Upper lobe of left lung (tissue), 6 donors: ENCODE results near the gene OR1A1. TPM values are rescaled to one million over a fixed set of nuclear protein-coding genes. Genes with fewer than 3 reads are reported as not detected.

Experiments used
- ATAC-seq, 2 donors: fragments of 200-7000 bp; cut with Tn5 transposase; one replicate each; pipeline ENCODE4 v1.9.1; 2022; ENCODE audit warnings: mild to moderate bottlenecking in 2 of 2, moderate library complexity in 2 of 2; ENCODE audit not compliant: low FRiP score in 2 of 2
- DNase-seq, 2 donors: peaks; one replicate each; pipeline ENCODE4 v3.0.0-alpha.2; 2019 to 2020
- H3K27ac ChIP-seq, 4 donors: fragments of 200-600 bp; sonication (generic); one replicate each; pipeline ENCODE4 v1.5.1; 2016 to 2019
- H3K27me3 ChIP-seq, 4 donors: fragments of 200-600 bp; sonication (generic); one replicate each; pipeline ENCODE4 v1.5.1; 2017 to 2019
- H3K36me3 ChIP-seq, 4 donors: fragments of 200-600 bp; sonication (generic); one replicate each; pipeline ENCODE4 v1.5.1; 2016 to 2019
- H3K4me1 ChIP-seq, 4 donors: fragments of 200-600 bp; sonication (generic); one replicate each; pipeline ENCODE4 v1.5.1; 2018 to 2019
- H3K4me3 ChIP-seq, 4 donors: fragments of 200-600 bp; sonication (generic); one replicate each; pipeline ENCODE4 v1.5.1; 2017 to 2019; ENCODE audit warnings: mild to moderate bottlenecking in 2 of 4, moderate library complexity in 1 of 4
- H3K9me3 ChIP-seq, 4 donors: fragments of 200-600 bp; sonication (generic); one replicate each; pipeline ENCODE4 v1.5.1; 2018 to 2019
- CTCF ChIP-seq, 6 experiments: fragments of 450-650 bp in 4 of 6; fragments of 200-600 bp in 2 of 6; sonication (generic) in 2 of 6; IDR thresholded peaks; one replicate each; pipeline ENCODE4 v1.5.1; 2016 to 2019; ENCODE audit warnings: antibody characterized with exemption in 6 of 6
- EP300 ChIP-seq, 4 donors: sonication (generic); formaldehyde crosslinking; IDR thresholded peaks; one replicate each; pipeline ENCODE4 v1.5.1; 2017; ENCODE audit warnings: antibody characterized with exemption in 4 of 4, control low read depth in 2 of 4
- POLR2A ChIP-seq, 4 donors: fragments of 450-650 bp; IDR thresholded peaks; one replicate each; pipeline ENCODE4 v1.5.1; 2016 to 2017; ENCODE audit warnings: antibody characterized with exemption in 4 of 4, mild to moderate bottlenecking in 2 of 4
- POLR2AphosphoS5 ChIP-seq, 2 donors: sonication (generic); formaldehyde crosslinking; IDR thresholded peaks; one replicate each; pipeline ENCODE4 v1.5.1; 2017; ENCODE audit warnings: antibody characterized with exemption in 2 of 2
- WGBS, 2 donors: methylation state at CpG; one replicate each; pipeline ENCODE4 v1.1.5; 2017 to 2018; 5-methylcytosine and 5-hydroxymethylcytosine counted together
- total RNA-seq, 6 donors: library from RNA; depleted of rRNA in 4 of 6; stranded (reverse); fragments of >200 nt in 4 of 6; gene quantifications; one replicate each; pipeline versions ENCODE4 v1.1.0 to v1.2.1, GENCODE V29; 2016 to 2021
- donor health status: DM: no; HTN: no; CAD: no; lungs with moderate emphysema.
- donor health status: DM: no; HTN: yes; CAD: no; lungs with severe emphysema.

Gene OR1A1
- not detected for total RNA-seq

GRCh38 chr17:3207367-3207766 is at the start of gene OR1A1:
Gene OR1A1 (plus strand): TSS chr17:3207667. CDS start chr17:3215621, 7,954 bp downstream.
- no peak for TF ChIP-seq POLR2AphosphoS5 (IDR thresholded peaks at IDR 0.05)
- no peak for TF ChIP-seq CTCF (IDR thresholded peaks at IDR 0.05)
- no peak for TF ChIP-seq POLR2A (IDR thresholded peaks at IDR 0.05)
- no peak for TF ChIP-seq EP300 (IDR thresholded peaks at IDR 0.05)
- H3K9me3 ChIP-seq, result peaks cover 0 to under 1% (median under 1%) of the 10 kb centered on the region in 4 donors
- 73 to 77% methylated on average over 6 of the region's 7 CpGs for WGBS, 2 donors
- no peaks in the 10 kb centered on the region for H3K36me3 ChIP-seq
- ATAC-seq (no peak), DNase-seq (no peak)
- H3K27me3 ChIP-seq, result no peaks in the 10 kb centered on the region
- H3K4me3 ChIP-seq, result no peak within 1 kb of the TSS
- H3K27ac ChIP-seq, result no peak within 1 kb of the TSS
- no peaks in the 10 kb centered on the region for H3K4me1 ChIP-seq

GRCh38 chr17:3167574-3167973 is 39.9 kb upstream of the OR1A1 start:
- Histone ChIP-seq H3K4me3 (no peak overlapping the region), H3K27ac (no peak overlapping the region), H3K27me3 (no peaks in the 10 kb centered on the region), H3K36me3 (no peaks in the 10 kb centered on the region), H3K9me3 (peaks cover 0 to 12% (median 10%) of the 10 kb centered on the region in 4 donors), H3K4me1 (no peaks in the 10 kb centered on the region)
- TF ChIP-seq POLR2A (IDR thresholded peaks at IDR 0.05) (no peak), EP300 (IDR thresholded peaks at IDR 0.05) (no peak), CTCF (IDR thresholded peaks at IDR 0.05) (no peak), POLR2AphosphoS5 (IDR thresholded peaks at IDR 0.05) (no peak)
- ATAC-seq (no peak), DNase-seq (no peak)
- 40 to 60% methylated on average over 5 of the region's 5 CpGs for WGBS, 2 donors

GRCh38 chr17:3189961-3190360 is 17.5 kb upstream of the OR1A1 start:
- Histone ChIP-seq H3K4me3 (no peak overlapping the region), H3K27me3 (no peaks in the 10 kb centered on the region), H3K36me3 (no peaks in the 10 kb centered on the region), H3K9me3 (no peaks in the 10 kb centered on the region), H3K27ac (no peak overlapping the region), H3K4me1 (no peaks in the 10 kb centered on the region)
- TF ChIP-seq EP300 (IDR thresholded peaks at IDR 0.05), result no peak
- TF ChIP-seq POLR2AphosphoS5 (IDR thresholded peaks at IDR 0.05), result no peak
- no peak for TF ChIP-seq CTCF (IDR thresholded peaks at IDR 0.05)
- TF ChIP-seq POLR2A (IDR thresholded peaks at IDR 0.05), result no peak
- ATAC-seq (no peak), DNase-seq (no peak)
- WGBS, 2 donors, result 20 to 23% methylated on average over 4 of the region's 4 CpGs

- ATAC-seq (no peak), DNase-seq (no peak)
- H3K27ac ChIP-seq, result no peak within 1 kb of the TSS
- 77 to 80% methylated on average over 4 of the region's 4 CpGs for WGBS, 2 donors
- no peaks in the 10 kb centered on the region for H3K4me1 ChIP-seq
- no peak within 1 kb of the TSS for H3K4me3 ChIP-seq
- H3K27me3 ChIP-seq, result no peaks in the 10 kb centered on the region
- no peaks in the 10 kb centered on the region for H3K36me3 ChIP-seq
- TF ChIP-seq EP300 (IDR thresholded peaks at IDR 0.05) (no peak), POLR2A (IDR thresholded peaks at IDR 0.05) (no peak), POLR2AphosphoS5 (IDR thresholded peaks at IDR 0.05) (no peak), CTCF (IDR thresholded peaks at IDR 0.05) (no peak)
- peaks cover 0 to 13% (median 6%) of the 10 kb centered on the region in 4 donors for H3K9me3 ChIP-seq
Observed at GRCh38 chr17:3197219-3197618, 10.2 kb upstream of the OR1A1 start, which contains the start of gene OR1A2. Gene OR1A2 (plus strand): TSS chr17:3197519. CDS start chr17:3197519, 0 bp downstream.

- no peaks in the 10 kb centered on the region for H3K36me3 ChIP-seq
- 79 to 93% methylated on average over 6 of the region's 6 CpGs for WGBS, 2 donors
- no peaks in the 10 kb centered on the region for H3K4me1 ChIP-seq
- no peak for ATAC-seq
- TF ChIP-seq CTCF (IDR thresholded peaks at IDR 0.05) (no peak), POLR2A (IDR thresholded peaks at IDR 0.05) (no peak), EP300 (IDR thresholded peaks at IDR 0.05) (no peak)
- DNase-seq, result no peak
- H3K9me3 ChIP-seq, result no peaks in the 10 kb centered on the region
- H3K27ac ChIP-seq, result no peak overlapping the region
- H3K4me3 ChIP-seq, result no peak overlapping the region
- H3K27me3 ChIP-seq, result no peaks in the 10 kb centered on the region
Observed at GRCh38 chr17:3208484-3208883, 1.0 kb downstream of the OR1A1 start.
